ENCODE measurements around the gene RELT.
"Not testable (repeated sequence)": the region's sequence is repeated elsewhere in the genome, so short reads cannot be mapped to it uniquely, and the experiment has no call there.

The RELT gene

DNA sequence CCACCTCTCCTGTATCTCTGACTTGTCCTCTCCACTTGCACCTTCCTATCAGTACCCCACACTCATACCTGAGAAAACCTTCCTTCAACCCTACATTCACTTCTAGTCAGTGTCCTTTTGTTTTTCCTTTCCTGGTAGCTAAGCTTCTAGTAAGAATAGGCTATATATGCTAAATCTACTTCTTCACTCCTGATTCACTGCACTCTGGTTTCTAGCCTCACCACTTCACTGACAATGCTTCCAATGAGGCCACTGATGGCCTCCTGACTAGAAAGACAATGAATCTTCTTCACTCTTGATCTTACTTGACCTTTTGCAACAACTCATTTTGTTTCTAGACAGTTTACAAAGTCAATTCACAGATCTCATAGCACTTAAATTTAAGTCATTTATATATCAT, 52.0 kb downstream of the RELT start:
- no peak overlapping the region for H3K27ac ChIP-seq
- TF ChIP-seq, protein P1, sequence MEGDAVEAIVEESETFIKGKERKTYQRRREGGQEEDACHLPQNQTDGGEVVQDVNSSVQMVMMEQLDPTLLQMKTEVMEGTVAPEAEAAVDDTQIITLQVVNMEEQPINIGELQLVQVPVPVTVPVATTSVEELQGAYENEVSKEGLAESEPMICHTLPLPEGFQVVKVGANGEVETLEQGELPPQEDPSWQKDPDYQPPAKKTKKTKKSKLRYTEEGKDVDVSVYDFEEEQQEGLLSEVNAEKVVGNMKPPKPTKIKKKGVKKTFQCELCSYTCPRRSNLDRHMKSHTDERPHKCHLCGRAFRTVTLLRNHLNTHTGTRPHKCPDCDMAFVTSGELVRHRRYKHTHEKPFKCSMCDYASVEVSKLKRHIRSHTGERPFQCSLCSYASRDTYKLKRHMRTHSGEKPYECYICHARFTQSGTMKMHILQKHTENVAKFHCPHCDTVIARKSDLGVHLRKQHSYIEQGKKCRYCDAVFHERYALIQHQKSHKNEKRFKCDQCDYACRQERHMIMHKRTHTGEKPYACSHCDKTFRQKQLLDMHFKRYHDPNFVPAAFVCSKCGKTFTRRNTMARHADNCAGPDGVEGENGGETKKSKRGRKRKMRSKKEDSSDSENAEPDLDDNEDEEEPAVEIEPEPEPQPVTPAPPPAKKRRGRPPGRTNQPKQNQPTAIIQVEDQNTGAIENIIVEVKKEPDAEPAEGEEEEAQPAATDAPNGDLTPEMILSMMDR (IDR thresholded peaks at IDR 0.05): no peak
- TF ChIP-seq ZFX (IDR thresholded peaks at IDR 0.05; ENCODE audit: borderline replicate concordance): no peak

DNA sequence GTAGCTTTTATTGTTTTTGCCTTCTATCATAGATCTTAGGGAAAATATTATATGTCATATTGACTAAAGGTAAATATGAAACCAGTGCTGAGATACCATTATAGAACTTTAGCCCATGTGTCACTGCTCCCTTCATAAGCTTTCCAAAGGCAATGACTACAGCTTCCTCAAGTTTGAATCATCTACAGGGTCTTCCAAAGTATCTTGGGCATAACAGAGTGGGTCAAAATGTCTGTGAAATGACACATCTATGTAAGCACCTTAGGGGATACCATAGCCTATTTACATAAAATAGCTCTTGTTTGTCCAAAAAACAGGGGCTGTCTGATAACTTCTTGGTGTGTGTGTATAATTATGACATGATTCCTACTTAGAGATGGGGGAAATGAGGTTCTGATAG, 52.5 kb downstream of the RELT start:
- TF ChIP-seq, protein P1 (IDR thresholded peaks at IDR 0.05): no peak
- TF ChIP-seq ZFX (IDR thresholded peaks at IDR 0.05; ENCODE audit: borderline replicate concordance): no peak
- no peak overlapping the region for H3K27ac ChIP-seq

DNA sequence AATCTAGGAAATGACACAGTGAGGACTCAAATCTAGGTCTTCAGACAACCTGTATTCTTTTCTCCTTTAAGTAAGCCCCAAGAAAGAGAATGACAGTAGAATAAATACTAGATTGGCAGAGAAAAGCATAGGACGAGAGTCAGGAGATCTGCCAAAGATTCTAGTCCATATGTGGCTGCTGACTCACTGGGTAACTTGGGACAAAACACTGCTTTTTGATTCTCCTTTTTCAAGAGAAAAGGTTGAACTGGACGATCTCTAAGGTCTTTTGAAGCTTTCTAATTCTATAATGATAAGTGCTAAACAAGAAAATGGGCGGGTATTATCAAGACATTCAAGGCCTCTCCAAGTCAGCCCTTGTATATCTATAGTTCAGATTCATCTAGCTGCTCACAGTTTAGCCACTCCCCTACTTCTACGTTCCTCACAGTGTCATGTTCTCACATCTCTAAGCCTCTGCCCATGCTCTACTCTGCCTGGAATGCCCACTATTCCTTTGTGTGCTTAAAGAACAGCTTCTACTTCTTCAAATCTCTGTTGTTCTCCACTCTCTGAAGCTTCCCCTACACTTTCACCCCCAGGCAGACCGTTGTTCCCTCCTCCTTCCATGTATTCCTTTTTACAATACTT, 53.0 kb downstream of the RELT start:
- H3K27ac ChIP-seq: no peak overlapping the region
- TF ChIP-seq ZFX (IDR thresholded peaks at IDR 0.05; ENCODE audit: borderline replicate concordance): no peak
- TF ChIP-seq, protein P1 (IDR thresholded peaks at IDR 0.05): no peak

DNA sequence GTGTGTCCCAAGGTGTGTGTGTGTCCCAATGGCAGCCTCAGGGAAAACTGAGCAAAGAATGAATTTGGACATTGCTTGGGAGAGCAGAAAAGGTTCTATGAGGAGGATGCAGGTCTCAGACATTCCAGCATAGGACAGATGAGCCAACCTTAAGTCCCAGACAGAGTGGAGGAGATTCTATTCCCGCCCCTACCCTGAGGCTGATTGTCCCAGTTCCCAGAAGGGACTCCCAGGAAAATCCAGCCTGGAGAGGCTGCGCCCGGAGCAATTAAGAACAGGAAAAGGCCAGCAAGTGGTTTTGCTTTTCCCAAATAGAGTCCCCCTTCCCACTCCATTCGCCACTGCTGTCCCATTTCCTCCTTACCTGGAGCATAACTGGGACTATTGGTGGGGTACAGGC, 54.1 kb downstream of the RELT start:
- no peak for TF ChIP-seq ZFX (IDR thresholded peaks at IDR 0.05; ENCODE audit: borderline replicate concordance)
- TF ChIP-seq, protein P1 (IDR thresholded peaks at IDR 0.05): no peak
- H3K27ac ChIP-seq: no peak overlapping the region

DNA sequence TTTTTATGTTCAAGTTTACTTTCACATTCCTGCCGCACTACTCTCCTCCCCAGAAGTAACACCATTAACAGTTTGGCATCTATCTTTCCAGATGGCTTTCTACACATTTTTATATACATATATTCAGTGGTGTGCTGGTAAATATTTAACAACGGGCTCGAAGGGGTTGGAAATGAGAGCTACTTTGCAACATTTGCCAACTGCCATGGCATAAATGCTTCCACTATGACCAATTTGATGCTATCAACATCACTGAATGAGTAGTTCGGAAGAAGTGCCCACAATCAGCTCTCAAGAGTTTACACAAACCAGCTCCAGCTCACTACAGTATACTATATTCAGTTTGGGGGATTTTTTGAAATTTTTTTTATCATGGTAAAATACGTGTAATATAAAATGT, 55.2 kb downstream of the RELT start:
- no peak overlapping the region for H3K27ac ChIP-seq

DNA sequence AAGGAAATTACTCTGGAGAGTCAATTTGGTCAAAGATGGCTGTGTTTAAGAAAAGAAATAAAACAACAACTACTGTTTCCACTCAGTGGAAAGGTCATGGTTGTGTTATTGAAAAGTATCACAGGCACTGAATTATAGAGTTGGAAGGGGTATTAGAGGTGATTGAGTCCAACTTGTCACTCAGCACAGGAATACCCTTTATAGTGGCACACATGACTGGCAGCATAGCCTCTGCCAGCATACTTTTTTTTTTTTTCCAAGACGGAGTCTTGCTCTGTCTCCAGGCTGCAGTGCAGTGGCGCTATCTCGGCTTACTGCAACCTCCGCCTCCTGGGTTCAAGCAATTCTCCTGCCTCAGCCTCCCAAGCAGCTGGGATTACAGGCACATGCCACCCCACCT, 60.7 kb downstream of the RELT start:
- not testable (repeated sequence) for H3K27ac ChIP-seq

More for the DNA sequence above, 55.2 kb downstream of the RELT start:
- TF ChIP-seq, protein P1 (IDR thresholded peaks at IDR 0.05): no peak
- TF ChIP-seq ZFX (IDR thresholded peaks at IDR 0.05; ENCODE audit: borderline replicate concordance): no peak

DNA sequence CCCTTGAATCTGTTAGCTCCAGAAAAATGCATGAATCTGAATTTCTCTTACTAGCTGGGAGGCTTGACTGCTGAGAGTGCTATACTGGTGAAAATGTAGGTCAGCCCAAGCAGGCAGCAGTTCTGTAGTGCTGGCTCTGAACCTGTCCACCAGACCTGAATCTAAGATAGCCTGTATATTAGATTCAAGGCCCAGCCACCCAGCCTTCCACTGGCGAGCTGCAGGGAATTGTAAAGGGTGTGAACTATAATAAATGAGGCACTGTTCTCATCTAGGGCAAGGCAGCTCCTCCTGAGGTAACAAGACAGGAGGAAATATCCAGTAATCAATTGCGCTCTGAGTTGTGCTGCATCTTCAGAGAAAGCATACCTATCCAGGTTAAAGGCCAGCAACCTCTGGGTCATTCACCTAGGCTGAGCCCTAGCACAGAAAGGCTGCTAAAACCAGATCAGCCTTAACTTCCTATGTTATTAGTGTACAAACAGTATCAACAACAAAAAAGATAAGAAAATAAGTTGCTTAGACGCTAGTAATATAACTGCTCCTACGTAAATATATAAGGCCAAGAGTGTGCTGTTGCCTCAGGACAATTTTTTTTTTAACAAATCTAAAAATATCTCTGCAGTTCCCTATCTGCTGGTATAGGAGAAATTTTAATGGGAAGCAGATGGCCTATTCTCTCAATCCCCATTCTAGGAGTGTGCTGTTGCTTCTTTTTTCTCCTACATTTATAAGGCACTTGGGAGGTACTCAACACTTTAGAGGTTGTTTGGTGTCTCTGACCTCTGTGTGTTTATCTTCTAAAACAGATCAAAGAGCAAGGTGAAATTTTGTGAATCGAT, 63.0 kb downstream of the RELT start:
- no peak for TF ChIP-seq ZFX (IDR thresholded peaks at IDR 0.05; ENCODE audit: borderline replicate concordance)
- TF ChIP-seq, protein P1 (IDR thresholded peaks at IDR 0.05): no peak
- no peak overlapping the region for H3K27ac ChIP-seq
